Body of pancreas (tissue), 4 donors: ENCODE data around the gene ALDH9A1. TPM values are rescaled to one million over a fixed set of nuclear protein-coding genes. Genes with fewer than 3 reads are reported as not detected.
"Not testable (repeated sequence)": the region's sequence is repeated elsewhere in the genome, so short reads cannot be mapped to it uniquely, and the experiment has no call there.

Source experiments
- ATAC-seq: fragments of 150-250 bp; one replicate; pipeline ENCODE4 v1.9.1; 2016
- DNase-seq, 4 donors: peaks; one replicate each; pipeline ENCODE4 v3.0.0-alpha.2; 2019
- H3K27ac ChIP-seq, 4 donors: fragments of 200-600 bp; sonication (generic); 1 replicate in 3 of 4; 2 replicates in 1 of 4; pipeline versions ENCODE4 v1.5.1 to v1.6.1; 2016 to 2019; ENCODE audit warnings: mild to moderate bottlenecking in 1 of 4, mixed read lengths in 1 of 4, moderate library complexity in 1 of 4
- H3K27me3 ChIP-seq, 2 donors: fragments of 200-600 bp; sonication (generic); one replicate each; pipeline ENCODE4 v1.6.0; 2016; ENCODE audit warnings: mild to moderate bottlenecking in 1 of 2
- H3K36me3 ChIP-seq, 2 donors: fragments of 200-600 bp; sonication (generic); replicated peaks in 1 of 2; 2 replicates each; pipeline ENCODE4 v1.5.1; 2016; ENCODE audit warnings: low read depth in 2 of 2; ENCODE audit not compliant: insufficient read depth in 1 of 2
- H3K4me1 ChIP-seq: fragments of 200-600 bp; sonication (generic); one replicate; pipeline ENCODE4 v1.6.0; 2016
- H3K4me3 ChIP-seq, 2 donors: fragments of 200-600 bp; sonication (generic); 1 replicate in 1 of 2; 2 replicates in 1 of 2; pipeline ENCODE4 v1.5.1; 2016 to 2019
- H3K9me3 ChIP-seq, 3 donors: fragments of 200-600 bp; sonication (generic); 1 replicate in 2 of 3; 2 replicates in 1 of 3; pipeline ENCODE4 v1.5.1; 2016
- CTCF ChIP-seq, 7 experiments: fragments of 450-650 bp in 4 of 7; fragments of 200-600 bp in 3 of 7; sonication (generic) in 3 of 7; IDR thresholded peaks; one replicate each; pipeline ENCODE4 v1.5.1; 2016 to 2019; ENCODE audit warnings: antibody characterized with exemption in 7 of 7
- POLR2A ChIP-seq, 3 donors: fragments of 450-650 bp; IDR thresholded peaks; one replicate each; pipeline ENCODE4 v1.6.1; 2016; ENCODE audit warnings: antibody characterized with exemption in 3 of 3, mild to moderate bottlenecking in 2 of 3
- WGBS, 2 donors: methylation state at CpG; one replicate each; pipeline ENCODE4 v1.1.5; 2017; 5-methylcytosine and 5-hydroxymethylcytosine counted together
- intact Hi-C: fragments of 100-400 bp; cut with DNase I; formaldehyde crosslinking; loops from one replicate; pipeline ENCODE4 v1.15.1; 2023
- total RNA-seq, 2 donors: library from RNA; depleted of rRNA; stranded (reverse); fragments of >200 nt; gene quantifications; one replicate each; pipeline ENCODE4 v1.1.0, GENCODE V29; 2016

The ALDH9A1 gene
- total RNA-seq, 2 donors from 2014 or later: 20.8 to 30.1 TPM

GRCh38 chr1:165737196-165737595 lies 38.8 kb upstream of the ALDH9A1 start:
- H3K4me3 ChIP-seq: no peak overlapping the region
- H3K4me1 ChIP-seq: no peaks in the 10 kb centered on the region
- peaks cover 3 to 11% of the 10 kb centered on the region in 2 donors for H3K36me3 ChIP-seq
- TF ChIP-seq CTCF (IDR thresholded peaks at IDR 0.05): no peak
- H3K9me3 ChIP-seq: no peaks in the 10 kb centered on the region
- DNase-seq (no peak), ATAC-seq (no peak)
- no peak overlapping the region for H3K27ac ChIP-seq
- intact Hi-C loops: no loop called here
- H3K27me3 ChIP-seq: no peaks in the 10 kb centered on the region

DNA sequence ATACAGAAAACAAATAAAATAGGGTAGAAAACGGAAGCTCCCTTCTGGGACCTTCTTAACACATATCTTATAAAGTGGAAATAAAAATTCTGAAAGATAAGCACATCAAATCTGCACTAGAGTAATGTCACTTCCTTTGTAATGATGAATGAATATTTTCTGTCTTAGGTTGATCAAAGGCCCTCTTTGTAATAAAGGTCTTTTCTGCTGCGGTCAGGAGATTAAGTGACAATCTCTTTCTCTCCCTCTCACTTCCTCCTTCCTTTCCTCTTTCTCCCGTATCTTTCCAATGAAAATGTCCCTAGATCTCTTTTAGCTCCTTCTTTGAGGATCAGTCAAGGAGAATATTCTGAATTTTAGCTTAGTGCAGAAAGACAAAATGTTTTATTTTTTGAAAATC lies 36.5 kb upstream of the ALDH9A1 start:
- Histone ChIP-seq H3K27me3 (no peaks in the 10 kb centered on the region), H3K36me3 (peaks cover 3 to 6% of the 10 kb centered on the region in 2 donors), H3K27ac (no peak overlapping the region), H3K4me1 (no peaks in the 10 kb centered on the region), H3K4me3 (no peak overlapping the region), H3K9me3 (no peaks in the 10 kb centered on the region)
- DNase-seq: no peak
- WGBS, 2 donors: 92 to 96% methylated on average over 3 of the region's 3 CpGs
- TF ChIP-seq POLR2A (IDR thresholded peaks at IDR 0.05): no peak
- TF ChIP-seq CTCF (IDR thresholded peaks at IDR 0.05): no peak
- intact Hi-C loops: no loop called here
- ATAC-seq: no peak

DNA sequence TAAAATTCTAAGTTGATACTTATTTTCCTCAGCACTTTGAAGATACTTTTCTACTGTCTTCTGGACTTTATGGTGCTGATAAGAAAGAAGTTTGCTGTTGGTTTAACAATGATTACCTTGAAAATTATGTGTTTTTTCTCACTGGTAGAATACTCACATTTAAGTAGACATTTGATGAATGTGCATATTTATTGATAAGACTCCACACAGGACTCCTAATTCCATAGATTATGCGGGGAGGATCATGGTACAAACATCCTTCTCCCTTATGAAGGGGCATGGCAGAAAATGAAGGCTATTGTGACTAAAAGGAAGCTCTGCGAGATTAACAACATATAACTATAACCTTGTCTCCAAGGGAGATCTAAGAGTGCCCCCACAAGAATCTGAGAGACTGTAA lies 28.5 kb upstream of the ALDH9A1 start:
- TF ChIP-seq CTCF (IDR thresholded peaks at IDR 0.05) (no peak), POLR2A (IDR thresholded peaks at IDR 0.05) (no peak)
- Histone ChIP-seq H3K27me3 (no peaks in the 10 kb centered on the region), H3K27ac (no peak overlapping the region), H3K4me3 (no peak overlapping the region), H3K4me1 (no peaks in the 10 kb centered on the region), H3K9me3 (no peaks in the 10 kb centered on the region), H3K36me3 (peaks cover 0 to 3% of the 10 kb centered on the region in 2 donors)
- DNase-seq (no peak), ATAC-seq (no peak)
- 95 to 98% methylated on average over 2 of the region's 2 CpGs for WGBS, 2 donors
- intact Hi-C loops: no loop called here

GRCh38 chr1:165726169-165726568 lies 27.8 kb upstream of the ALDH9A1 start:
- no peak for ATAC-seq
- Histone ChIP-seq H3K9me3 (no peaks in the 10 kb centered on the region), H3K36me3 (peaks cover 0 to 3% of the 10 kb centered on the region in 2 donors), H3K4me3 (no peak overlapping the region), H3K27ac (no peak overlapping the region), H3K27me3 (no peaks in the 10 kb centered on the region), H3K4me1 (no peaks in the 10 kb centered on the region)
- DNase-seq: no peak
- TF ChIP-seq CTCF (IDR thresholded peaks at IDR 0.05) (no peak), POLR2A (IDR thresholded peaks at IDR 0.05) (no peak)
- intact Hi-C loops: no loop called here
- WGBS, 2 donors: 85 to 92% methylated on average over 2 of the region's 2 CpGs

DNA sequence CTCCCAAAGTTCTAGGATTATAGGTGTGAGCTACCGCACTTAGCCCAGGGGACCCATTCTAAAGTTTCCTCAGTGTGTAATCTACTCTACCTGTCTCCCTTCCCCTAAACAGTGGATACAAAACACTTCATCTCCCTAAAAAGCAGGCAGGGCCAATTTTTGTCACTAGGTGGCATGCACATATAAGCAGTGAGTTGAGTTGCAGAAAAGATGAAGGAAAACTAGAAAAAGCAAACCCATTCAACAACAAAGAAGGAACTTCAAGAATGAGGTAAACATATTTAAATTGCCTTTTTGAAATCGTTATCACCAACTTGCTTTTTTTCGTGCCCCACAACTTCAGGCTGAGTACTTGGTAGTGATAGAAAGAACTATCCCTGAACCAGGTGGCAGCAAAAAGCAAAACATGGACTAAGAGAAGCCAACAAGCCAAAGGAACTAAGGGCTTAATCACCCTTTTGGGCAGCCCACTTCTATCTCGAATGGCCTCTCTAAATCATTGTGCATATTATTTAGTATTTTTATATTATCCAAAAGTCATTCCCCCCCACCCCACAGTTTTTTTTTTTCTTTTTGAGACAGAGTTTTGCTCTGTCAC lies 19.7 kb upstream of the ALDH9A1 start:
- Histone ChIP-seq H3K36me3 (no peaks in the 10 kb centered on the region), H3K4me1 (no peaks in the 10 kb centered on the region), H3K9me3 (no peaks in the 10 kb centered on the region), H3K4me3 (no peak overlapping the region), H3K27me3 (no peaks in the 10 kb centered on the region), H3K27ac (no peak overlapping the region)
- TF ChIP-seq POLR2A (IDR thresholded peaks at IDR 0.05): no peak
- peak; percentile 30 to 85 (median 71) for TF ChIP-seq CTCF (IDR thresholded peaks at IDR 0.05)
- WGBS, 2 donors: 8 to 15% methylated on average over 4 of the region's 4 CpGs
- ATAC-seq: no peak
- DNase-seq: peak; percentile 44 to 73 (median 56)
- intact Hi-C loops: loop anchor here (5.0 kb wide), 1 partner anchor 194 kb away; no protein-coding TSS in a partner anchor

DNA sequence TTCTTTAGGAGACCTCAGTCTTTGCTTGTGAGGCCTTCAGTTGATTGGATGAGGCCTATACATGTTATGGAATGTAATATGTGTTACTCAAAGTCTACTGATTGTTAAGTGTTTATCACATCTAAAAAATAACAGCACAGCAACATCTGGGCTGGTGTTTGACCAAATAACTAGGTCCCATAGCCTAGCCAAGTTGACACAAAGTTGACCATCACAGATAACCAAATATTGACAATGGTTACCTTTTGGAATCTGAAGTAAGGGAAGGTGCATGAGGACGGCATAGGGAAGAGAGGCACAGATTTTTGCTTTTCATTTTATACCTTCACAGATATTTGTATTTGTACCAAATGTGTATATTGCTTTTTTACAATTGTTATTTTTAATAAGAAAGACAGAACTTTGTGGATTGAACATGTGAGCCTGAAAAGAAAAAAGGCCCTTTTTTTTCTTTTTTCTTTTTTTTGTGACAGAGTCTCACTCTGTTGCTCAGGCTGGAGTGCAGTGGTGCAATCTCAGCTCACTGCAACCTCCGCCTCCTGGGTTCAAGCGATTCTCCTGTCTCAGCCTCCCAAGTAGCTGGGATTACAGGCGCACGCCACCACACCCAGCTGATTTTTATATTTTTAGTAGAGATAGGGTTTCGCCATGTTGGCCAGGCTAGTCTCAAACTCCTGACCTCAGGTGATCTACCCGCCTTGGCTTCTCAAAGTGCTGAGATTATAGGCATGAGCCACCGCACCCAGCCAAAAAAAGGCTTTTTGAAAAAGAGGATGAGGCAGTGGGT lies 18.1 kb upstream of the ALDH9A1 start:
- ATAC-seq, H3K4me3 ChIP-seq, H3K4me1 ChIP-seq, DNase-seq, H3K27me3 ChIP-seq, H3K9me3 ChIP-seq, H3K27ac ChIP-seq, H3K36me3 ChIP-seq: not testable (repeated sequence)
- intact Hi-C loops: loop anchor here (5.0 kb wide), 1 partner anchor 196 kb away; no protein-coding TSS in a partner anchor
- 75 to 86% methylated on average over 8 of the region's 8 CpGs for WGBS, 2 donors
